Measurements from ENCODE around the gene KIF23. TPM values are rescaled to one million over a fixed set of nuclear protein-coding genes. Genes with fewer than 3 reads are reported as not detected.

Gene KIF23
- total and polyA plus RNA-seq, 2 experiments from 2014 or later, result 52.9 to 103 TPM

DNA sequence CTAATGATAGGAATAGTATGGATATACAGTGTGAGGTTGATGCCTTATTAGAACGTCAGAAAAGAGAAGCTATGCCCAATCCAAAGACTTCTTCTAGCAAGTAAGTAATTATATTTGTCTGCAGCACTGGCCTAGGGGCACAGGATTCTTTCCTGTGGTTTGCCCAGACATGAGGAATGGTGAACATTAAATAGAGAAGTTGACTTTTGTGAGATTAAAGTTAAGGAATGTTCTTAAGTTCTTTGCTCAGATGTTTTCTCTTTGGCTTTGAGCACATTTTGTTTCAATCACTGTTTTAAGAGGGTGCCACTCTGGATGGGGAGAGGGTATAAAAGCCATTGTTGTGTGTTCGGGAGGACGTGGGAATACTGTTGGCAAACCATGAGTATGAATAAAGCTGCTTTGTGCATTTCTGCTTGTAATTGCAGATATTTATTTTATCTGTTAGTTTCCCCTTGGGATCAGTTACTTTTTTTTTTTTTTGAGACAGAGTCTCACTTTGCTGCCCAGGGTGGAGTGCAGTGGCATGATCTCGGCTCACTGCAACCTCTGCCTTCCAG, 8.3 kb downstream of the KIF23 start (continued):
- TF ChIP-seq, protein P1, sequence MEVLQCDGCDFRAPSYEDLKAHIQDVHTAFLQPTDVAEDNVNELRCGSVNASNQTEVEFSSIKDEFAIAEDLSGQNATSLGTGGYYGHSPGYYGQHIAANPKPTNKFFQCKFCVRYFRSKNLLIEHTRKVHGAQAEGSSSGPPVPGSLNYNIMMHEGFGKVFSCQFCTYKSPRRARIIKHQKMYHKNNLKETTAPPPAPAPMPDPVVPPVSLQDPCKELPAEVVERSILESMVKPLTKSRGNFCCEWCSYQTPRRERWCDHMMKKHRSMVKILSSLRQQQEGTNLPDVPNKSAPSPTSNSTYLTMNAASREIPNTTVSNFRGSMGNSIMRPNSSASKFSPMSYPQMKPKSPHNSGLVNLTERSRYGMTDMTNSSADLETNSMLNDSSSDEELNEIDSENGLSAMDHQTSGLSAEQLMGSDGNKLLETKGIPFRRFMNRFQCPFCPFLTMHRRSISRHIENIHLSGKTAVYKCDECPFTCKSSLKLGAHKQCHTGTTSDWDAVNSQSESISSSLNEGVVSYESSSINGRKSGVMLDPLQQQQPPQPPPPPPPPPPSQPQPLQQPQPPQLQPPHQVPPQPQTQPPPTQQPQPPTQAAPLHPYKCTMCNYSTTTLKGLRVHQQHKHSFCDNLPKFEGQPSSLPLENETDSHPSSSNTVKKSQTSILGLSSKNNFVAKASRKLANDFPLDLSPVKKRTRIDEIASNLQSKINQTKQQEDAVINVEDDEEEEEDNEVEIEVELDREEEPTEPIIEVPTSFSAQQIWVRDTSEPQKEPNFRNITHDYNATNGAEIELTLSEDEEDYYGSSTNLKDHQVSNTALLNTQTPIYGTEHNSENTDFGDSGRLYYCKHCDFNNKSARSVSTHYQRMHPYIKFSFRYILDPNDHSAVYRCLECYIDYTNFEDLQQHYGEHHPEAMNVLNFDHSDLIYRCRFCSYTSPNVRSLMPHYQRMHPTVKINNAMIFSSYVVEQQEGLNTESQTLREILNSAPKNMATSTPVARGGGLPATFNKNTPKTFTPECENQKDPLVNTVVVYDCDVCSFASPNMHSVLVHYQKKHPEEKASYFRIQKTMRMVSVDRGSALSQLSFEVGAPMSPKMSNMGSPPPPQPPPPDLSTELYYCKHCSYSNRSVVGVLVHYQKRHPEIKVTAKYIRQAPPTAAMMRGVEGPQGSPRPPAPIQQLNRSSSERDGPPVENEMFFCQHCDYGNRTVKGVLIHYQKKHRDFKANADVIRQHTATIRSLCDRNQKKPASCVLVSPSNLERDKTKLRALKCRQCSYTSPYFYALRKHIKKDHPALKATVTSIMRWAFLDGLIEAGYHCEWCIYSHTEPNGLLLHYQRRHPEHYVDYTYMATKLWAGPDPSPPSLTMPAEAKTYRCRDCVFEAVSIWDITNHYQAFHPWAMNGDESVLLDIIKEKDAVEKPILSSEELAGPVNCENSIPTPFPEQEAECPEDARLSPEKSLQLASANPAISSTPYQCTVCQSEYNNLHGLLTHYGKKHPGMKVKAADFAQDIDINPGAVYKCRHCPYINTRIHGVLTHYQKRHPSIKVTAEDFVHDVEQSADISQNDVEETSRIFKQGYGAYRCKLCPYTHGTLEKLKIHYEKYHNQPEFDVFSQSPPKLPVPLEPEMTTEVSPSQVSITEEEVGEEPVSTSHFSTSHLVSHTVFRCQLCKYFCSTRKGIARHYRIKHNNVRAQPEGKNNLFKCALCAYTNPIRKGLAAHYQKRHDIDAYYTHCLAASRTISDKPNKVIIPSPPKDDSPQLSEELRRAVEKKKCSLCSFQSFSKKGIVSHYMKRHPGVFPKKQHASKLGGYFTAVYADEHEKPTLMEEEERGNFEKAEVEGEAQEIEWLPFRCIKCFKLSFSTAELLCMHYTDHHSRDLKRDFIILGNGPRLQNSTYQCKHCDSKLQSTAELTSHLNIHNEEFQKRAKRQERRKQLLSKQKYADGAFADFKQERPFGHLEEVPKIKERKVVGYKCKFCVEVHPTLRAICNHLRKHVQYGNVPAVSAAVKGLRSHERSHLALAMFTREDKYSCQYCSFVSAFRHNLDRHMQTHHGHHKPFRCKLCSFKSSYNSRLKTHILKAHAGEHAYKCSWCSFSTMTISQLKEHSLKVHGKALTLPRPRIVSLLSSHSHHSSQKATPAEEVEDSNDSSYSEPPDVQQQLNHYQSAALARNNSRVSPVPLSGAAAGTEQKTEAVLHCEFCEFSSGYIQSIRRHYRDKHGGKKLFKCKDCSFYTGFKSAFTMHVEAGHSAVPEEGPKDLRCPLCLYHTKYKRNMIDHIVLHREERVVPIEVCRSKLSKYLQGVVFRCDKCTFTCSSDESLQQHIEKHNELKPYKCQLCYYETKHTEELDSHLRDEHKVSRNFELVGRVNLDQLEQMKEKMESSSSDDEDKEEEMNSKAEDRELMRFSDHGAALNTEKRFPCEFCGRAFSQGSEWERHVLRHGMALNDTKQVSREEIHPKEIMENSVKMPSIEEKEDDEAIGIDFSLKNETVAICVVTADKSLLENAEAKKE (CRISPR knock-in tag; IDR thresholded peaks at IDR 0.05), result no peak
- no peak for TF ChIP-seq ZNF331 (CRISPR knock-in tag; IDR thresholded peaks at IDR 0.05; ENCODE audit: low read depth)
- TF ChIP-seq, protein P2, sequence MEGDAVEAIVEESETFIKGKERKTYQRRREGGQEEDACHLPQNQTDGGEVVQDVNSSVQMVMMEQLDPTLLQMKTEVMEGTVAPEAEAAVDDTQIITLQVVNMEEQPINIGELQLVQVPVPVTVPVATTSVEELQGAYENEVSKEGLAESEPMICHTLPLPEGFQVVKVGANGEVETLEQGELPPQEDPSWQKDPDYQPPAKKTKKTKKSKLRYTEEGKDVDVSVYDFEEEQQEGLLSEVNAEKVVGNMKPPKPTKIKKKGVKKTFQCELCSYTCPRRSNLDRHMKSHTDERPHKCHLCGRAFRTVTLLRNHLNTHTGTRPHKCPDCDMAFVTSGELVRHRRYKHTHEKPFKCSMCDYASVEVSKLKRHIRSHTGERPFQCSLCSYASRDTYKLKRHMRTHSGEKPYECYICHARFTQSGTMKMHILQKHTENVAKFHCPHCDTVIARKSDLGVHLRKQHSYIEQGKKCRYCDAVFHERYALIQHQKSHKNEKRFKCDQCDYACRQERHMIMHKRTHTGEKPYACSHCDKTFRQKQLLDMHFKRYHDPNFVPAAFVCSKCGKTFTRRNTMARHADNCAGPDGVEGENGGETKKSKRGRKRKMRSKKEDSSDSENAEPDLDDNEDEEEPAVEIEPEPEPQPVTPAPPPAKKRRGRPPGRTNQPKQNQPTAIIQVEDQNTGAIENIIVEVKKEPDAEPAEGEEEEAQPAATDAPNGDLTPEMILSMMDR (conservative IDR thresholded peaks at IDR 0.05; ENCODE audit: low read depth in 2 of 2), result no peak
- TF ChIP-seq EZH2phosphoT487 (IDR thresholded peaks at IDR 0.05; ENCODE audit: unreplicated experiment), result no peak
- no peak for TF ChIP-seq EZH2 (IDR thresholded peaks at IDR 0.05; ENCODE audit: low read depth, unreplicated experiment)
- no peak for TF ChIP-seq STAT1 (IDR thresholded peaks at IDR 0.05; ENCODE audit: unreplicated experiment)
- TF ChIP-seq NANOG (IDR thresholded peaks at IDR 0.05; ENCODE audit: borderline replicate concordance), result no peak

- no peaks in the 10 kb centered on the region for H3K9me2 ChIP-seq (ENCODE audit: insufficient read depth)
- H3K4me1 ChIP-seq (ENCODE audit: insufficient read depth), result no peaks in the 10 kb centered on the region
- no peak overlapping the region for H3K27ac ChIP-seq (ENCODE audit: low read depth)
- H3K27me3 ChIP-seq (ENCODE audit: insufficient read depth), result no peaks in the 10 kb centered on the region
- DNase-seq (ENCODE audit: low spot score), result no peak
- H3K4me2 ChIP-seq, result no peak overlapping the region
- H3K27ac Mint-ChIP-seq, result no peak overlapping the region
- no peaks in the 10 kb centered on the region for H3K9me3 Mint-ChIP-seq
- no peaks in the 10 kb centered on the region for H3K27me3 Mint-ChIP-seq (ENCODE audit: insufficient read depth, low read depth, poor library complexity)
- no peaks in the 10 kb centered on the region; the same call in 1 of the 2 replicates for H3F3A ChIP-seq (replicated peaks; ENCODE audit: low read depth)
- peaks cover 90% of the 10 kb centered on the region for H3K36me3 ChIP-seq (ENCODE audit: insufficient read depth)
- ATAC-seq, result no peak
- peaks cover 27% of the 10 kb centered on the region for H3K79me2 ChIP-seq (replicated peaks; ENCODE audit: insufficient read depth)
- no peak overlapping the region for H3K4me3 ChIP-seq
- H3K4me1 Mint-ChIP-seq, result no peaks in the 10 kb centered on the region
- H2AFZ ChIP-seq, result no peak overlapping the region
- no peak overlapping the region for H3K4me3 Mint-ChIP-seq
- H4K20me1 ChIP-seq (replicated peaks; ENCODE audit: insufficient read depth), result peaks cover 38% of the 10 kb centered on the region
- peaks cover 85% of the 10 kb centered on the region for H3K36me3 Mint-ChIP-seq (ENCODE audit: low read depth)
- TF ChIP-seq ZNF114 (CRISPR knock-in tag; IDR thresholded peaks at IDR 0.05), result no peak
- TF ChIP-seq POLR2AphosphoS5 (IDR thresholded peaks at IDR 0.05; ENCODE audit: low read depth), result no peak
- no peak for TF ChIP-seq ZNF331 (CRISPR knock-in tag; IDR thresholded peaks at IDR 0.05; ENCODE audit: low read depth)
- no peak for TF ChIP-seq CREB1 (CRISPR knock-in tag; IDR thresholded peaks at IDR 0.05; ENCODE audit: low read depth)
- no peak for TF ChIP-seq STAT1 (IDR thresholded peaks at IDR 0.05; ENCODE audit: unreplicated experiment)
- no peak for TF ChIP-seq ETS1 (IDR thresholded peaks at IDR 0.05)
- TF ChIP-seq EZH2 (IDR thresholded peaks at IDR 0.05; ENCODE audit: low read depth, unreplicated experiment), result no peak
- no peak for TF ChIP-seq JUNB (IDR thresholded peaks at IDR 0.05; ENCODE audit: unreplicated experiment)
- no peak for TF ChIP-seq NANOG (IDR thresholded peaks at IDR 0.05; ENCODE audit: borderline replicate concordance)
- no peak for TF ChIP-seq REST (IDR thresholded peaks at IDR 0.05; ENCODE audit: unreplicated experiment)
Observed at GRCh38 chr15:69424001-69424400, 9.9 kb downstream of the KIF23 start.

All from GM23338 (cell line).